Upper lobe of left lung (tissue), 4 donors: Measurements from ENCODE around the gene ARHGAP8.

Experiments used
- CTCF ChIP-seq, 6 experiments: fragments of 450-650 bp in 4 of 6; fragments of 200-600 bp in 2 of 6; sonication (generic) in 2 of 6; IDR thresholded peaks; one replicate each; pipeline ENCODE4 v1.5.1; 2016 to 2019; ENCODE audit warnings: antibody characterized with exemption in 6 of 6
- EP300 ChIP-seq, 4 donors: sonication (generic); formaldehyde crosslinking; IDR thresholded peaks; one replicate each; pipeline ENCODE4 v1.5.1; 2017; ENCODE audit warnings: antibody characterized with exemption in 4 of 4, control low read depth in 2 of 4
- POLR2A ChIP-seq, 4 donors: fragments of 450-650 bp; IDR thresholded peaks; one replicate each; pipeline ENCODE4 v1.5.1; 2016 to 2017; ENCODE audit warnings: antibody characterized with exemption in 4 of 4, mild to moderate bottlenecking in 2 of 4
- POLR2AphosphoS5 ChIP-seq, 2 donors: sonication (generic); formaldehyde crosslinking; IDR thresholded peaks; one replicate each; pipeline ENCODE4 v1.5.1; 2017; ENCODE audit warnings: antibody characterized with exemption in 2 of 2

GRCh38 chr22:44707752-44708151 lies 44.6 kb upstream of the ARHGAP8 start:
- no peak for TF ChIP-seq CTCF (IDR thresholded peaks at IDR 0.05)
- TF ChIP-seq POLR2A (IDR thresholded peaks at IDR 0.05): no peak
- TF ChIP-seq POLR2AphosphoS5 (IDR thresholded peaks at IDR 0.05): no peak
- TF ChIP-seq EP300 (IDR thresholded peaks at IDR 0.05): no peak
